NCI-H2029 (cell line): ENCODE data around the gene NAT16.
"Not testable (repeated sequence)": the region's sequence is repeated elsewhere in the genome, so short reads cannot be mapped to it uniquely, and the experiment has no call there.

Experiments used
- DNase-seq: peaks from one replicate; lab custom pipeline; 2025; lab: John Stamatoyannopoulos, UW

Gene NAT16

GRCh38 chr7:101156866-101157589 lies 23.1 kb downstream of the NAT16 start:
- DNase-seq, result no peak

GRCh38 chr7:101156277-101156676 lies 23.8 kb downstream of the NAT16 start:
- no peak for DNase-seq

- no peak for DNase-seq
These were observed 24.8 kb downstream of the NAT16 start for GRCh38 chr7:101155303-101155702.

- DNase-seq, result no peak
These were observed 25.4 kb downstream of the NAT16 start for GRCh38 chr7:101154693-101155102.

- DNase-seq, result peak; percentile 99
These were observed 26.0 kb downstream of the NAT16 start, which contains the start of gene AP1S1 for GRCh38 chr7:101153969-101154692. AP1S1 (plus strand) TSS chr7:101154476; CDS start chr7:101154515, 39 bp downstream.

- no peak for DNase-seq
These were observed 28.0 kb downstream of the NAT16 start for GRCh38 chr7:101151908-101152651.

GRCh38 chr7:101140746-101141382 lies 39.2 kb downstream of the NAT16 start:
- DNase-seq, result no peak

- DNase-seq, result no peak
These were observed 39.8 kb downstream of the NAT16 start for GRCh38 chr7:101140339-101140699.

- DNase-seq, result peak; percentile 77
These were observed 41.8 kb downstream of the NAT16 start for GRCh38 chr7:101138213-101138870.

- no peak for DNase-seq
These were observed 42.4 kb downstream of the NAT16 start for GRCh38 chr7:101137651-101138212.

GRCh38 chr7:101134399-101134980 lies 45.6 kb downstream of the NAT16 start:
- no peak for DNase-seq

GRCh38 chr7:101133621-101134398 lies 46.3 kb downstream of the NAT16 start:
- no peak for DNase-seq

GRCh38 chr7:101132626-101133600 lies 47.2 kb downstream of the NAT16 start:
- not testable (repeated sequence) for DNase-seq

- DNase-seq, result no peak
These were observed 50.4 kb downstream of the NAT16 start for GRCh38 chr7:101129603-101130117.

- DNase-seq, result no peak
These were observed 51.9 kb downstream of the NAT16 start for GRCh38 chr7:101128040-101128834.

- no peak for DNase-seq
These were observed 52.5 kb downstream of the NAT16 start for GRCh38 chr7:101127460-101128039.

GRCh38 chr7:101126651-101127459 lies 53.2 kb downstream of the NAT16 start, which contains the start of gene SERPINE1:
SERPINE1 (plus strand) TSS chr7:101127104; CDS start chr7:101128394, 1,290 bp downstream.
- peak; percentile 27 for DNase-seq
